ENCODE measurements around the gene SIRT3.

The SIRT3 gene

DNA sequence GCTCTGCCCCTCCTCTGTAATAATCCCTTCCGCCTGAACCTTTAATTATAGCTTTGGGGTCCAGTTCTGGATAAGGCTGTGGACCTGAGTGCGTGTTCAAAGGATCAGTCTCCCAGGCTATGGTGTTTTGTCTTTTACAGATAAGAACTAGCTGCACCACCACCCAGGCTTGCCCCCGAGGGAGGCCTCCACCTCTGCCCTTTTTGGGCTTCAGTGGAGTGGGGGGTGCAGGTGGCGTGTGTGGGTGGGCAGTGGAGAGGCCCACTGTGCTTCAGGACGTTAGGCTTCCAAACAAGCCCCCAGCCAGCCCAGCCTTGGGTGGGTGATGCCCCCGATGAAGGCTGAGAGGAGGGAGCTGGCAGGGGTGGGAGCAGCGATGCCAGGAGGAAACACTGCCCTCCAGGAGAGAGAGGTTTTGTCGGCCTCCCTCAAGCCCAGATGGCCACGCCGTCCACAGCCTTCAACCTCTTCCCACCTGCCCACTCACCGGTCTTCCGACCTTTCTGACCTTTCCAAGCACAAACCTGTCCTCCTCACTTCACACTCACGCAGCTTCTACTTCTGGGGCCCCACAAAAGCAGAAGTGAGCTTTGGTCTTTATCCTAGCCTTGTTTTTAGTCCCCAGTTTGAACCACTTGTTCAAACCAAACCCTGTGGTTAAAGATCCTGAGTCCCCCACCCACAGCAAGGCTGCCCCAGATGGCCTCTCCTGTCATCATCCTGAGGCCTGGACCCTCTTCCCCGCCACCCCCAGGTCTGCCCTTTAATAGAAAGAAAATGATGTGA lies 21.0 kb upstream of the SIRT3 start:
- Histone ChIP-seq H3K4me3 (replicated peaks; ENCODE audit: insufficient read depth, low read length) (no peak overlapping the region), H3K27me3 (ENCODE audit: insufficient read depth, poor library complexity, severe bottlenecking) (no peaks in the 10 kb centered on the region), H3K27ac (replicated peaks) (no peak overlapping the region)
- TF ChIP-seq POLR2AphosphoS5 (IDR thresholded peaks at IDR 0.05; ENCODE audit: low read depth) (no peak), SPI1 (IDR thresholded peaks at IDR 0.05; ENCODE audit: borderline replicate concordance, low read depth) (peak; percentile 94)
- peak in 1 of 2 experiments; percentile 30 for DNase-seq (ENCODE audit: low read depth in 1 of 2, low spot score in 1 of 2)

DNA sequence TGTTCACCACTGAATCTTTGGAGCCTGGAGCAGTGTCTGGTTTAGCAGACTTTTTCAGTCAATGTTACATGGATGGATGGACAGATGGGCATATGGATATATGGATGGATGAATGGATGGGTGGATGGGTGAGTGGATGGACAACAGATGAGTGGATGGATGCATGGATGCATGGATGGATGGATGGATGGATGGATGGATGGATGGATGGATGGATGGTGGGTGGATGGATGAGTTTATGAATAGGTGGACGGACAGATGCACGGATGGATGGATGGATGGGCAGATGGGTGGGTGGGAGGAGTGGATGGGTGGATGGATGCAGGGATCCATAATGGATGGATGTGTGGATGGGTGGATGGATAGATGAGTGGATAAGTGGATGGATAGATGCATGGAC lies 19.7 kb upstream of the SIRT3 start:
- TF ChIP-seq POLR2AphosphoS5 (IDR thresholded peaks at IDR 0.05; ENCODE audit: low read depth) (no peak), GABPA (IDR thresholded peaks at IDR 0.05; ENCODE audit: low read depth) (no peak), SPI1 (IDR thresholded peaks at IDR 0.05; ENCODE audit: borderline replicate concordance, low read depth) (no peak)
- DNase-seq (ENCODE audit: low read depth in 1 of 2, low spot score in 1 of 2), result no peak
- Histone ChIP-seq H3K4me3 (replicated peaks; ENCODE audit: insufficient read depth, low read length) (no peak overlapping the region), H3K27me3 (ENCODE audit: insufficient read depth, poor library complexity, severe bottlenecking) (no peaks in the 10 kb centered on the region), H3K27ac (replicated peaks) (no peak overlapping the region)

DNA sequence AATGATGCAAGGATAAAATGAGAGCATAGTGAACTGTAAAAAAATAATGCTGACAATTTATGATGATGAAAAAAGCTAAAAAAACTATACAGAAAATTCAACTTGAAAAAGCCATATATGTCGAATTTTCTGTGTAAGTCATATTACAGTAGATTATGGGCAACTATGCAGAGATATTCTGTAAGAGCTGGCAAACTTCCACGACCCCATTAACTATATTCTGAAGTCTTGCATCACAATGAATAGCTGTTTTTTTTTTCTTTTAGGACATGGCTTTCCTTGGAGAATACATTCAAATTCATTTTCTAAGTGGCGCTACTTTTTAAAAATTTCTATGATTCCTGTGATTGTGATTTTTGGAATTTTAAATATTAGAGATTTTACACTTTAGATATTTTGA lies 19.0 kb upstream of the SIRT3 start:
- Histone ChIP-seq H3K4me3 (replicated peaks; ENCODE audit: insufficient read depth, low read length) (no peak overlapping the region), H3K27ac (replicated peaks) (no peak overlapping the region), H3K27me3 (ENCODE audit: insufficient read depth, poor library complexity, severe bottlenecking) (no peaks in the 10 kb centered on the region)
- TF ChIP-seq, protein P1, sequence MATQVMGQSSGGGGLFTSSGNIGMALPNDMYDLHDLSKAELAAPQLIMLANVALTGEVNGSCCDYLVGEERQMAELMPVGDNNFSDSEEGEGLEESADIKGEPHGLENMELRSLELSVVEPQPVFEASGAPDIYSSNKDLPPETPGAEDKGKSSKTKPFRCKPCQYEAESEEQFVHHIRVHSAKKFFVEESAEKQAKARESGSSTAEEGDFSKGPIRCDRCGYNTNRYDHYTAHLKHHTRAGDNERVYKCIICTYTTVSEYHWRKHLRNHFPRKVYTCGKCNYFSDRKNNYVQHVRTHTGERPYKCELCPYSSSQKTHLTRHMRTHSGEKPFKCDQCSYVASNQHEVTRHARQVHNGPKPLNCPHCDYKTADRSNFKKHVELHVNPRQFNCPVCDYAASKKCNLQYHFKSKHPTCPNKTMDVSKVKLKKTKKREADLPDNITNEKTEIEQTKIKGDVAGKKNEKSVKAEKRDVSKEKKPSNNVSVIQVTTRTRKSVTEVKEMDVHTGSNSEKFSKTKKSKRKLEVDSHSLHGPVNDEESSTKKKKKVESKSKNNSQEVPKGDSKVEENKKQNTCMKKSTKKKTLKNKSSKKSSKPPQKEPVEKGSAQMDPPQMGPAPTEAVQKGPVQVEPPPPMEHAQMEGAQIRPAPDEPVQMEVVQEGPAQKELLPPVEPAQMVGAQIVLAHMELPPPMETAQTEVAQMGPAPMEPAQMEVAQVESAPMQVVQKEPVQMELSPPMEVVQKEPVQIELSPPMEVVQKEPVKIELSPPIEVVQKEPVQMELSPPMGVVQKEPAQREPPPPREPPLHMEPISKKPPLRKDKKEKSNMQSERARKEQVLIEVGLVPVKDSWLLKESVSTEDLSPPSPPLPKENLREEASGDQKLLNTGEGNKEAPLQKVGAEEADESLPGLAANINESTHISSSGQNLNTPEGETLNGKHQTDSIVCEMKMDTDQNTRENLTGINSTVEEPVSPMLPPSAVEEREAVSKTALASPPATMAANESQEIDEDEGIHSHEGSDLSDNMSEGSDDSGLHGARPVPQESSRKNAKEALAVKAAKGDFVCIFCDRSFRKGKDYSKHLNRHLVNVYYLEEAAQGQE (IDR thresholded peaks at IDR 0.05; ENCODE audit: insufficient replicate concordance, low read depth), result no peak
- TF ChIP-seq GABPA (IDR thresholded peaks at IDR 0.05; ENCODE audit: low read depth) (no peak), SPI1 (IDR thresholded peaks at IDR 0.05; ENCODE audit: borderline replicate concordance, low read depth) (no peak), POLR2AphosphoS5 (IDR thresholded peaks at IDR 0.05; ENCODE audit: low read depth) (no peak)
- TF ChIP-seq, protein P2, sequence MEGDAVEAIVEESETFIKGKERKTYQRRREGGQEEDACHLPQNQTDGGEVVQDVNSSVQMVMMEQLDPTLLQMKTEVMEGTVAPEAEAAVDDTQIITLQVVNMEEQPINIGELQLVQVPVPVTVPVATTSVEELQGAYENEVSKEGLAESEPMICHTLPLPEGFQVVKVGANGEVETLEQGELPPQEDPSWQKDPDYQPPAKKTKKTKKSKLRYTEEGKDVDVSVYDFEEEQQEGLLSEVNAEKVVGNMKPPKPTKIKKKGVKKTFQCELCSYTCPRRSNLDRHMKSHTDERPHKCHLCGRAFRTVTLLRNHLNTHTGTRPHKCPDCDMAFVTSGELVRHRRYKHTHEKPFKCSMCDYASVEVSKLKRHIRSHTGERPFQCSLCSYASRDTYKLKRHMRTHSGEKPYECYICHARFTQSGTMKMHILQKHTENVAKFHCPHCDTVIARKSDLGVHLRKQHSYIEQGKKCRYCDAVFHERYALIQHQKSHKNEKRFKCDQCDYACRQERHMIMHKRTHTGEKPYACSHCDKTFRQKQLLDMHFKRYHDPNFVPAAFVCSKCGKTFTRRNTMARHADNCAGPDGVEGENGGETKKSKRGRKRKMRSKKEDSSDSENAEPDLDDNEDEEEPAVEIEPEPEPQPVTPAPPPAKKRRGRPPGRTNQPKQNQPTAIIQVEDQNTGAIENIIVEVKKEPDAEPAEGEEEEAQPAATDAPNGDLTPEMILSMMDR (IDR thresholded peaks at IDR 0.05; ENCODE audit: insufficient read depth, low read length), result no peak
- DNase-seq (ENCODE audit: low read depth in 1 of 2, low spot score in 1 of 2), result no peak

DNA sequence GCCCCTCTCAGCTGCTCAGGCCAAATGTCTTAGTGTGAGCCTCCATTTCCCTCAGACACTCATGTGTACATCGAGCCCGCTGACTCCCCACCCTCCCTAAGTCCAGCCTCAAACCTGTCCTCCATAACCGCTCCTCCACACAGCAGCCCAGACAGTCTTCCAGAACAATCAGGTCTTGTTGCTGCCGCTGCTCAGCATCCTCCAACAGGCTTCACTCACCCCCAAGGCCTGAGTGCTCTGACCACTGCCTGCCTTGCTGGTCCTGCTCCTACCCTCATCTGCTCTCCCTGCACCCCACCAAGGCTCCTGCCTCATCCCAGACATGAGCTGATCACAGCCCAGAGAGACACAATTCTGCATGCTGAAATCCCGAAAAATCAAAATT lies 17.7 kb upstream of the SIRT3 start:
- H3K27ac ChIP-seq (replicated peaks), result no peak overlapping the region
- no peak for TF ChIP-seq GABPA (IDR thresholded peaks at IDR 0.05; ENCODE audit: low read depth)
- TF ChIP-seq POLR2AphosphoS5 (IDR thresholded peaks at IDR 0.05; ENCODE audit: low read depth), result no peak
- TF ChIP-seq, protein P2 (IDR thresholded peaks at IDR 0.05; ENCODE audit: insufficient read depth, low read length), result no peak
- no peak for TF ChIP-seq SPI1 (IDR thresholded peaks at IDR 0.05; ENCODE audit: borderline replicate concordance, low read depth)
- no peak for DNase-seq (ENCODE audit: low read depth in 1 of 2, low spot score in 1 of 2)
- no peaks in the 10 kb centered on the region for H3K27me3 ChIP-seq (ENCODE audit: insufficient read depth, poor library complexity, severe bottlenecking)
- no peak overlapping the region for H3K4me3 ChIP-seq (replicated peaks; ENCODE audit: insufficient read depth, low read length)

DNA sequence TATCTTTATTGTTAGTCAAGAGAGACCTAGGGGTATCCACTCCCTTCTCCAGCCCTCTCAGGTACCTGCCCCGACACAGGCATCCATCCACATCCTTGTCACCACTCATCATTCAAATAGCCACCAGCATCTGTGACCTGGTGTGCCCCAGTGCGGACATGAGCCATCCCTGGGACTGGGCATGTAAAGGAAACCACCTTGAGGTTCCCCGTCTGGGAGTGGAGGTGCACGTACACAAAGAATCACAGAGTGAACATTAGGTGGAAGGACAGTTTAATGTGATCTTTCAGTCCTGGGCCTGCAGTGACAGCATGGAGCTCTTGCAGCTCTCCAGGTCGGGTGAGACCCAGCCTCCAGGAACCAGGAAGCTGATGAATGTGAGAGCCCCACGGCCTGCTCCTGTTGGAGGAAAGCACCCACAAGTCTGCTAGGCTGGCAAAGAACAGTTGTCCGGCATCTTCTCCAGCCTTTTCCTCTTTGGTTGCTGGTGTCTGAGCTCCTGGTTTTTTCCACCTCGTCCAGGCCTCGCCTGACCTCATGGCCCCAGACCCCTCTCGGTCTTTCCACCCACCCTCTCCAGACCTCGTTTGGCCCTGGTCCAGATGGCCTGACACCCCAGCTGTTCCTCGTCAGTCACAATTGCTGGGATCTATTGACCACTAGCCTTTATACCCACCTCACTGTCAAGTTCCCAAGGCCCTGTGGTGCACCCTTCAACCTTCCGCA lies 17.2 kb upstream of the SIRT3 start:
- Histone ChIP-seq H3K27ac (replicated peaks) (no peak overlapping the region), H3K27me3 (ENCODE audit: insufficient read depth, poor library complexity, severe bottlenecking) (no peaks in the 10 kb centered on the region), H3K4me3 (replicated peaks; ENCODE audit: insufficient read depth, low read length) (no peak overlapping the region)
- no peak for DNase-seq (ENCODE audit: low read depth in 1 of 2, low spot score in 1 of 2)
- TF ChIP-seq SPI1 (IDR thresholded peaks at IDR 0.05; ENCODE audit: borderline replicate concordance, low read depth) (no peak), GABPA (IDR thresholded peaks at IDR 0.05; ENCODE audit: low read depth) (no peak)

DNA sequence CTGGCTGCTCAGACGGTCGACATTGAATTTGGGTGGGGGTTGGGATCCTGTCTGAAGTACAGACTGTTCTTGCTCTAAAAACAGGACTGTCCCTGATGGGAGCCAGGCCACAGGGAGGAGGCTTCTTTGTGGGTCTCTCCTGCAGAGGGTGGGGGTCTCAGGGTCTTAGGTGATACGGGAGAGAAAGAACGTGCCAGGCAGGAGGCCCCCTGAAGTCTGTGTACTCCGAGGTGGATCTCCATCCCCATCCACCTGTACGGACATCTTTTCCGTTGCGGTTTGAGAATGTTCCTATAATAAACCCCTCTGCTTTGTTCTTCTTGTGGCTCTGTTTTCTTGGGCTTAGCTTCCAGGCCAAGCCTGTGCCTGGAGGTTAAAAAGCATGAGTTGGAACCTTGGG lies 16.5 kb upstream of the SIRT3 start:
- Histone ChIP-seq H3K27me3 (ENCODE audit: insufficient read depth, poor library complexity, severe bottlenecking) (no peaks in the 10 kb centered on the region), H3K27ac (replicated peaks) (no peak overlapping the region), H3K4me3 (replicated peaks; ENCODE audit: insufficient read depth, low read length) (no peak overlapping the region)
- no peak for DNase-seq (ENCODE audit: low read depth in 1 of 2, low spot score in 1 of 2)
- TF ChIP-seq, protein P1 (IDR thresholded peaks at IDR 0.05; ENCODE audit: insufficient replicate concordance, low read depth), result no peak

All from HL-60 (cell line).